Measurements from ENCODE around the gene PPP2CA. TPM values are rescaled to one million over a fixed set of nuclear protein-coding genes. Genes with fewer than 3 reads are reported as not detected.
A peak's percentile ranks its signal among the peaks of the same experiment; 100 is the strongest.

PPP2CA gene
- total and polyA plus RNA-seq, 2 of the 13 experiments (the other 11 are each of a cell fraction or from before 2014, with no cell fraction given): 82.4 to 171 TPM

- peak; percentile 53; the same call in 1 of the 2 replicates for TF ChIP-seq ARID5B (CRISPR knock-in tag; IDR thresholded peaks at IDR 0.05)
- peak; percentile 24; the same call in 1 of the 2 replicates for TF ChIP-seq PATZ1 (CRISPR knock-in tag; IDR thresholded peaks at IDR 0.05)
- TF ChIP-seq SMAD3 (CRISPR knock-in tag; IDR thresholded peaks at IDR 0.05): no peak
- no peak for TF ChIP-seq ZBTB49 (CRISPR knock-in tag; IDR thresholded peaks at IDR 0.05; ENCODE audit: borderline replicate concordance)
- TF ChIP-seq EZH2 (conservative IDR thresholded peaks at IDR 0.05; ENCODE audit: low read depth, low read length): no peak
- no peak for TF ChIP-seq TBX3 (IDR thresholded peaks at IDR 0.05; ENCODE audit: borderline replicate concordance)
- no peak for TF ChIP-seq ZMYM3 (CRISPR knock-in tag; IDR thresholded peaks at IDR 0.05)
- TF ChIP-seq ZNF18 (CRISPR knock-in tag; IDR thresholded peaks at IDR 0.05; ENCODE audit: insufficient replicate concordance): no peak
- TF ChIP-seq KLF12 (CRISPR knock-in tag; IDR thresholded peaks at IDR 0.05; ENCODE audit: borderline replicate concordance): no peak
- TF ChIP-seq CCAR2 (optimal IDR thresholded peaks at IDR 0.05; ENCODE audit: low read depth, low read length): no peak
- no peak for TF ChIP-seq NFE2 (CRISPR knock-in tag; IDR thresholded peaks at IDR 0.05)
- no peak for TF ChIP-seq SP4 (CRISPR knock-in tag; IDR thresholded peaks at IDR 0.05)
- TF ChIP-seq SRSF9 (IDR thresholded peaks at IDR 0.05; ENCODE audit: borderline replicate concordance, insufficient read depth, low read depth, low read length, poor library complexity, severe bottlenecking): no peak
- peak; percentile 40; the same call in 1 of the 2 replicates for TF ChIP-seq IKZF5 (CRISPR knock-in tag; IDR thresholded peaks at IDR 0.05)
- no peak for TF ChIP-seq ZNF136 (CRISPR knock-in tag; IDR thresholded peaks at IDR 0.05; ENCODE audit: low read depth)
- TF ChIP-seq ZNF543 (CRISPR knock-in tag; IDR thresholded peaks at IDR 0.05): no peak
These were observed 76.1 kb downstream of the PPP2CA start (continued) for GRCh38 chr5:134149571-134150303.

All from HepG2 (cell line).